Vagina (tissue), 2 donors: ENCODE data around the gene ARHGAP6. TPM values are rescaled to one million over a fixed set of nuclear protein-coding genes. Genes with fewer than 3 reads are reported as not detected.

Experiments used
- DNase-seq, 2 donors: peaks; one replicate each; pipeline ENCODE4 v3.0.0-alpha.2; 2017; ENCODE audit errors: extremely low spot score in 2 of 2
- H3K27ac ChIP-seq: fragments of 200-600 bp; sonication (generic); one replicate; pipeline ENCODE4 v1.5.1; 2019
- H3K27me3 ChIP-seq: fragments of 200-600 bp; sonication (generic); one replicate; pipeline ENCODE4 v1.5.1; 2019
- H3K36me3 ChIP-seq, 2 donors: fragments of 200-600 bp; sonication (generic); one replicate each; pipeline ENCODE4 v1.5.1; 2017 to 2019
- H3K4me1 ChIP-seq: fragments of 200-600 bp; sonication (generic); one replicate; pipeline ENCODE4 v1.5.1; 2019
- H3K4me3 ChIP-seq, 2 donors: fragments of 200-600 bp; sonication (generic); 1 replicate in 1 of 2; 2 replicates in 1 of 2; pipeline ENCODE4 v1.5.1; 2016 to 2019
- H3K9me3 ChIP-seq: fragments of 200-600 bp; sonication (generic); one replicate; pipeline ENCODE4 v1.5.1; 2019
- POLR2A ChIP-seq, 2 donors: fragments of 450-650 bp; IDR thresholded peaks; one replicate each; pipeline ENCODE4 v1.6.1; 2017; ENCODE audit warnings: antibody characterized with exemption in 2 of 2, mild to moderate bottlenecking in 2 of 2, moderate library complexity in 2 of 2
- POLR2AphosphoS5 ChIP-seq, 2 donors: sonication (generic); formaldehyde crosslinking; IDR thresholded peaks; one replicate each; pipeline ENCODE4 v1.9.0; 2017; ENCODE audit warnings: antibody characterized with exemption in 2 of 2, mild to moderate bottlenecking in 2 of 2, low read depth in 1 of 2; ENCODE audit not compliant: insufficient read depth in 1 of 2
- intact Hi-C: fragments of 100-400 bp; cut with DNase I; formaldehyde crosslinking; loops from one replicate; pipeline ENCODE4 v1.15.1; 2023
- total RNA-seq: library from RNA; depleted of rRNA; stranded (reverse); fragments of >200 nt; gene quantifications from one replicate; pipeline ENCODE4 v1.2.3, GENCODE V29; 2016
- TF ChIP-seq, protein P1 (sequence below), 3 experiments: fragments of 450-650 bp in 2 of 3; fragments of 200-600 bp in 1 of 3; sonication (generic) in 1 of 3; IDR thresholded peaks; one replicate each; pipeline ENCODE4 v1.5.1; 2017 to 2019; ENCODE audit warnings: antibody characterized with exemption in 3 of 3, mild to moderate bottlenecking in 2 of 3, moderate library complexity in 2 of 3

ARHGAP6 gene
- total RNA-seq, 1 donor from 2014 or later = 15.7 TPM

DNA sequence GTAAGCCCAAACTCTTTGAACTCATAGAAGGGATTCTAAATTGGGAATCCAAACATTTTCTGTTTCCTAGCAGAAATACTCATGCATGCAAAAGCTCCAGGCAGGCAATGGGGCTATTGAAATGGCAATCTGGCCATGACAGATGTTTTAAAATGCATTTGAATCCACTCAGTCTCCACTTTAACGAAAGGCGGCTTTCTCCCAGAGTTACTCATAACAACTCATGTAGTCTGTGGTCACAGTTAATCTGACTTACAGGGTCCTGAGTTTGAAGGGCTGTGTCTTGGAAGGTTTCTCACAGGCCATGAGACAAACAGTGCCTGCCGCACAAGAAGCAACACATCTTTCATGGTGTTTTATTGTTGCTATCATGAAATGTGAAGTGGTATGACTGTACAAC, 186.8 kb downstream of the ARHGAP6 start:
- no peak for DNase-seq
- intact Hi-C loops = no loop called here
- no peak overlapping the region for H3K27ac ChIP-seq
- H3K36me3 ChIP-seq = no peaks in the 10 kb centered on the region
- H3K9me3 ChIP-seq = no peaks in the 10 kb centered on the region
- no peaks in the 10 kb centered on the region for H3K27me3 ChIP-seq
- no peak overlapping the region for H3K4me3 ChIP-seq
- TF ChIP-seq POLR2A (IDR thresholded peaks at IDR 0.05) (no peak), POLR2AphosphoS5 (IDR thresholded peaks at IDR 0.05; ENCODE audit: insufficient read depth in 1 of 2, low read depth in 1 of 2) (no peak)
- TF ChIP-seq, protein P1, sequence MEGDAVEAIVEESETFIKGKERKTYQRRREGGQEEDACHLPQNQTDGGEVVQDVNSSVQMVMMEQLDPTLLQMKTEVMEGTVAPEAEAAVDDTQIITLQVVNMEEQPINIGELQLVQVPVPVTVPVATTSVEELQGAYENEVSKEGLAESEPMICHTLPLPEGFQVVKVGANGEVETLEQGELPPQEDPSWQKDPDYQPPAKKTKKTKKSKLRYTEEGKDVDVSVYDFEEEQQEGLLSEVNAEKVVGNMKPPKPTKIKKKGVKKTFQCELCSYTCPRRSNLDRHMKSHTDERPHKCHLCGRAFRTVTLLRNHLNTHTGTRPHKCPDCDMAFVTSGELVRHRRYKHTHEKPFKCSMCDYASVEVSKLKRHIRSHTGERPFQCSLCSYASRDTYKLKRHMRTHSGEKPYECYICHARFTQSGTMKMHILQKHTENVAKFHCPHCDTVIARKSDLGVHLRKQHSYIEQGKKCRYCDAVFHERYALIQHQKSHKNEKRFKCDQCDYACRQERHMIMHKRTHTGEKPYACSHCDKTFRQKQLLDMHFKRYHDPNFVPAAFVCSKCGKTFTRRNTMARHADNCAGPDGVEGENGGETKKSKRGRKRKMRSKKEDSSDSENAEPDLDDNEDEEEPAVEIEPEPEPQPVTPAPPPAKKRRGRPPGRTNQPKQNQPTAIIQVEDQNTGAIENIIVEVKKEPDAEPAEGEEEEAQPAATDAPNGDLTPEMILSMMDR (IDR thresholded peaks at IDR 0.05) = no peak
- H3K4me1 ChIP-seq = no peaks in the 10 kb centered on the region

DNA sequence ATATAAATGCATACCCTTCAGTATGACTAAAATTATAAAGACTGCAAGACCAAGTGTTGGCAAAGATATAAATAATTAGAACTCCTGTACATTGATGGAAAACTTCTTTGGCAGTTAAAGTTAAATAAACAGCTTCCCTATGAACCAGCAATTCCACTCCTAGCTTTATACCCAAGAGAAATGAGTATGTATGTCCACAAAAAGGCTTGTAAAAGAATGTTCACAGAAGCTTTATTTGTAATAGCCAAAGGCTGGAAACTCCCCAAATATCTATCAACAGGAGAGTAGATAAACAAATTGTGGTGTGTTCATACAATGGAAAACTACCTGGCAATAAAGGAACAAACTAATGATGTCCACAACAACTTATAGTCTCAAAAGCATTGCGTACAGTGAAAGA, 187.7 kb downstream of the ARHGAP6 start:
- H3K4me3 ChIP-seq = no peak overlapping the region
- H3K27ac ChIP-seq = no peak overlapping the region
- intact Hi-C loops = no loop called here
- H3K36me3 ChIP-seq = no peaks in the 10 kb centered on the region
- H3K4me1 ChIP-seq = no peaks in the 10 kb centered on the region
- no peak for DNase-seq
- TF ChIP-seq, protein P1 (IDR thresholded peaks at IDR 0.05) = no peak
- TF ChIP-seq POLR2AphosphoS5 (IDR thresholded peaks at IDR 0.05; ENCODE audit: insufficient read depth in 1 of 2, low read depth in 1 of 2) (no peak), POLR2A (IDR thresholded peaks at IDR 0.05) (no peak)
- H3K9me3 ChIP-seq = no peaks in the 10 kb centered on the region
- H3K27me3 ChIP-seq = no peaks in the 10 kb centered on the region

DNA sequence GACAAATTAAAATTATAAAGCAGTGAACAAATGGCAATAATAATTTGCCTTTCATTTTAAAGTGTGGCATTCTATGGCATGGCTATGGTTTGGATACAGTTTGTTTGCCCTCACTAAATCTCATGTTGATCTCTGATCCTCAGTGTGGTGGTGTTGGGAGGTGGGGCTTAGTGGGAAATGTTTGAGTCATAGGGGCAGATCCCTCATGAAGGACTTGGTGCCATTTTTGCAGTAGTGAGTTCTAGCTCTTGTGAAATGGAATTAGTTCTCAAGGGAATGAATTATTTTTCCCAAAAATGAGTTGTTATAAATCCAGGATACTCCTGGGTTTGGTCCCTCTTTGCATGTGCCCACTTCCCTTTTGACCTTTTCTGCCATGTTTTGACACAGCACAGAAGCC, 191.1 kb downstream of the ARHGAP6 start:
- H3K4me3 ChIP-seq = no peak overlapping the region
- H3K36me3 ChIP-seq = no peaks in the 10 kb centered on the region
- intact Hi-C loops = loop anchor here (5.0 kb wide), 1 partner anchor 1513 kb away; no protein-coding TSS in a partner anchor
- H3K27me3 ChIP-seq = no peaks in the 10 kb centered on the region
- no peak for DNase-seq
- TF ChIP-seq, protein P1 (IDR thresholded peaks at IDR 0.05) = no peak
- TF ChIP-seq POLR2AphosphoS5 (IDR thresholded peaks at IDR 0.05; ENCODE audit: insufficient read depth in 1 of 2, low read depth in 1 of 2) = no peak
- no peaks in the 10 kb centered on the region for H3K9me3 ChIP-seq
- no peaks in the 10 kb centered on the region for H3K4me1 ChIP-seq
- no peak overlapping the region for H3K27ac ChIP-seq

DNA sequence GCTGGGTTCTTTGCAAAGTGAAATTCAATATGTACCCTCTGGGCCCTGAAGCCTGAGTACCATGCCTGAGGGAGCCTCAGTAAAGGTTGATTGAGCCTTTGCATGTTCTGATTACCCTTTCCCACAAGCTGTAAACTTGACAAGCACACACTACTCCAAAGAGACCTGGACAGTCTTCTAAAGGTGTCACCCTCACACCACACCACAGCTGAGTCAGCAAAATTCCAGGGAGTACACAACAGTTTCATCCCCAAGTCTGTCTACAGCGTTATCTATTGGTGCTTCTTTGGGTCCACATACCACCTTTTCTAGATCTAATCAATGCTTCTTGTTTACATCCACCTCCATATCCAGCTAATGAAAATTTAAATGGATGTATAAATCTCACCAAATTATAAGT, 191.7 kb downstream of the ARHGAP6 start:
- Histone ChIP-seq H3K27ac (no peak overlapping the region), H3K4me1 (no peaks in the 10 kb centered on the region), H3K36me3 (no peaks in the 10 kb centered on the region), H3K27me3 (no peaks in the 10 kb centered on the region), H3K9me3 (no peaks in the 10 kb centered on the region), H3K4me3 (no peak overlapping the region)
- intact Hi-C loops = loop anchor here (5.0 kb wide), 1 partner anchor 1513 kb away; no protein-coding TSS in a partner anchor
- no peak for DNase-seq
- TF ChIP-seq, protein P1 (IDR thresholded peaks at IDR 0.05) = no peak
- TF ChIP-seq POLR2A (IDR thresholded peaks at IDR 0.05) (no peak), POLR2AphosphoS5 (IDR thresholded peaks at IDR 0.05; ENCODE audit: insufficient read depth in 1 of 2, low read depth in 1 of 2) (no peak)

DNA sequence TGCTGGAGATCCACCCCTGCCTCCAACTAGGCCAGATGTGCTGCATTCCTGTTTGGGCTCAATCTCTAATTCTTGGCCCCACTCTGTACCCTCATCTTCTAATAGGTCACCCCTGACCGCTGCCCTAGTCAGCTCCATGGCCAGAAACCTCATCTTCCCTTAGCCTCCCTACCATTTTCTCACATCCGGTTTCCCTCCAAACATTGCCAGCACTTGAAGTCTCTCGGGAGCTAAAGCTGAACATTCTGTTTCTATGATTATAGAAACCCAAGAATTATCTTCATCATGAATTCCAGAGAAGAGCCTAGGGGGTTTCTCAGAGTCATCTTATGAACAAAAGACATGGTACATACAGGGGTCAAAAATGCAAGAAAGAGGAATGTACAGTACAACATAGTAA, 192.8 kb downstream of the ARHGAP6 start:
- Histone ChIP-seq H3K9me3 (no peaks in the 10 kb centered on the region), H3K27me3 (no peaks in the 10 kb centered on the region), H3K4me1 (no peaks in the 10 kb centered on the region), H3K27ac (no peak overlapping the region), H3K4me3 (no peak overlapping the region), H3K36me3 (no peaks in the 10 kb centered on the region)
- no peak for DNase-seq
- intact Hi-C loops = loop anchor here (5.0 kb wide), 1 partner anchor 1514 kb away; no protein-coding TSS in a partner anchor
- TF ChIP-seq POLR2A (IDR thresholded peaks at IDR 0.05) (no peak), POLR2AphosphoS5 (IDR thresholded peaks at IDR 0.05; ENCODE audit: insufficient read depth in 1 of 2, low read depth in 1 of 2) (no peak)
- TF ChIP-seq, protein P1 (IDR thresholded peaks at IDR 0.05) = no peak
